Fibroblast of skin of left quadriceps (primary cell): Measurements from ENCODE around the gene TSPEAR.
"Not testable (repeated sequence)": the region's sequence is repeated elsewhere in the genome, so short reads cannot be mapped to it uniquely, and the experiment has no call there.

Experiments
- DNase-seq, 2 experiments: peaks; one replicate each; pipeline ENCODE4 v3.0.0-alpha.2; 2013; ENCODE audit warnings: low read depth in 2 of 2

TSPEAR gene

GRCh38 chr21:44650973-44651675 lies 60.2 kb downstream of the TSPEAR start:
- DNase-seq, result no peak

- DNase-seq, result no peak
Observed at GRCh38 chr21:44650265-44650972, 61.0 kb downstream of the TSPEAR start.

GRCh38 chr21:44649521-44650100 lies 61.8 kb downstream of the TSPEAR start:
- no peak for DNase-seq

- DNase-seq, result no peak
Observed at GRCh38 chr21:44648557-44649311, 62.6 kb downstream of the TSPEAR start.

- no peak for DNase-seq
Observed at GRCh38 chr21:44647222-44647552, 64.2 kb downstream of the TSPEAR start.

GRCh38 chr21:44646366-44647221 lies 64.8 kb downstream of the TSPEAR start, which contains the start of gene KRTAP10-11:
KRTAP10-11 (plus strand) TSS chr21:44646414; CDS start chr21:44646459, 45 bp downstream.
- not testable (repeated sequence) for DNase-seq

GRCh38 chr21:44644878-44645277 lies 66.5 kb downstream of the TSPEAR start:
- no peak for DNase-seq

GRCh38 chr21:44643741-44644310 lies 67.5 kb downstream of the TSPEAR start:
- no peak for DNase-seq

- DNase-seq, result no peak
Observed at GRCh38 chr21:44640761-44641160, 70.6 kb downstream of the TSPEAR start.

- no peak for DNase-seq
Observed at GRCh38 chr21:44639331-44639655, 72.1 kb downstream of the TSPEAR start.

GRCh38 chr21:44638506-44639330 lies 72.7 kb downstream of the TSPEAR start:
- DNase-seq, result not testable (repeated sequence)

- not testable (repeated sequence) for DNase-seq
Observed at GRCh38 chr21:44637851-44638348, 73.5 kb downstream of the TSPEAR start.

- no peak for DNase-seq
Observed at GRCh38 chr21:44637018-44637850, 74.1 kb downstream of the TSPEAR start, which contains the start of gene KRTAP10-10. KRTAP10-10 (plus strand) TSS chr21:44637356; CDS start chr21:44637418, 62 bp downstream.

GRCh38 chr21:44636209-44637017 lies 75.0 kb downstream of the TSPEAR start:
- DNase-seq, result no peak

- no peak for DNase-seq
Observed at GRCh38 chr21:44632067-44632466, 79.3 kb downstream of the TSPEAR start.

GRCh38 chr21:44630440-44630839 lies 80.9 kb downstream of the TSPEAR start:
- no peak for DNase-seq

GRCh38 chr21:44628707-44629391 lies 82.5 kb downstream of the TSPEAR start:
- DNase-seq, result no peak
